ENCODE data around the gene FCHO1.
"Not testable (repeated sequence)": the region's sequence is repeated elsewhere in the genome, so short reads cannot be mapped to it uniquely, and the experiment has no call there.

FCHO1 gene

GRCh38 chr19:17764348-17764747 lies 13.1 kb downstream of the FCHO1 start:
- no peak for DNase-seq

DNA sequence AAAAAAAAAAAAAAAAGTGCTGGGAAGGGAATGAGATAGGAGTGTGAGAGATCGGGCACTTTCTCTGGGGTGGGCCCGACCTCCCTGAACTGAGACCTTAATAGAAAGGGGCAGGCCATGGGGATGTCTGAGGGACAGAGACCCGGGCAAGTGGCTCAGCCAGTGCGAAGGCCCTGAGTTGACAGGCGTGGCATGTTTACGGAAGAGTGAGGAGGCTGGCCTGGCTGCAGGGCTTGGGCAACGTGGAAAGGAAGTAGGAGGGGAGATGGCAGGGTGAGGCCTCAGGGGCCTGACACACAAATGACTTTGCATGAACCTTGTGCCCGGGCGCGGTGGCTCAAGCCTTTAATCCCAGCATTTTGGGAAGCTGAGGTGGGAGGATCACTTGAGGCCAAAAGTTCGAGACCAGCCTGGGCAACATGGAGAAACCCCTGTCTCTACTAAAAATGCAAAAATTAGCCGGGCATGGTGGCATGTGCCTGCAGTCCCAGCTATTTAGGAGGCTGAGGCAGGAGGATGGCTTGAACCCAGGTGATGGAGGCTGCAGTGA lies 13.9 kb downstream of the FCHO1 start:
- DNase-seq, result peak; percentile 16 to 74

DNA sequence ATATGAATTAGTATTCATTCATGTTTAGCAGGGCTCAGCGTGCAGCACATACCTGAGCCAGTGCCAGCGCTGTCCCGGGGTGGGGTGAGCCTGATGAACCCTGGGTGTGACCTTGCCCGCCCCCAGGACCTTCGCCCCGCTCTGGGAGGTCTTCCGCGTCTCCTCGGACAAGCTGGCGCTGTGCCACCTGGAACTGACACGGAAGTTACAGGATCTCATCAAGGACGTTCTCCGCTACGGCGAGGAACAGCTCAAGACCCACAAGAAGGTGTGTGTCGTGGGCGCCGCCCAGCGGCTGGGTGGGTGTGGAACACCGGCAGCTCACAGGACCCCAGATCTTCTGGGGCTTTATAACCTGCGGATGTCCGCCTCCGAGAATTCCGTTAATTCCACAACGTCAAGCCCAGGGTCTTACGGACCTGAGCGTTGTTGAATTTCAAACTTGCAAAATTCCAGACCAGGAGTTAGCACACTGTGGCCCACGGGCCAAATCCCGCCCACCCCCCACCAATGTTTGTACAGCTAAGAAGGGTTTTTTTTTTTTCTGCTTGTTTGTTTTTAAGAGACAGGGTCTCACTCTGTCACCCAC lies 15.4 kb downstream of the FCHO1 start:
- DNase-seq, result peak; percentile 34 to 69

- DNase-seq, result no peak
These were observed 16.3 kb downstream of the FCHO1 start for GRCh38 chr19:17767559-17767958.

DNA sequence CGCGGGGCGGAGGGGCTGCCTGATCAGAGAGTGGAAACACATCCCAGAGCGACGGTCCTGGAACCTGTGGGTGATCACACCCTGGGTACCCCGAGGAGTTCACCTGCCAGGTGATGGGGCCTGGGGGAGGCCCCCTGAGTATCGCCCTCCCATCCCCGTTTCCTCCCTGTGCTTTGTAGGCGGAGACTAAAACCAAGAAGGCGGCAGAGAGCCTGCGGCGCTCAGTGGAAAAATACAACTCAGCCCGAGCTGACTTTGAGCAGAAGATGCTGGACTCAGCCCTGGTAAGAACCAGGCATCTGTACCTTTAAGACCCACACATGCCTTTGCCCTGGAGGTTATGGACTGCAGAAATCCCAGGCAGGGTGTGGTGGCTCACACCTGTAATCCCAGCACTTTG lies 19.3 kb downstream of the FCHO1 start:
- no peak for DNase-seq

DNA sequence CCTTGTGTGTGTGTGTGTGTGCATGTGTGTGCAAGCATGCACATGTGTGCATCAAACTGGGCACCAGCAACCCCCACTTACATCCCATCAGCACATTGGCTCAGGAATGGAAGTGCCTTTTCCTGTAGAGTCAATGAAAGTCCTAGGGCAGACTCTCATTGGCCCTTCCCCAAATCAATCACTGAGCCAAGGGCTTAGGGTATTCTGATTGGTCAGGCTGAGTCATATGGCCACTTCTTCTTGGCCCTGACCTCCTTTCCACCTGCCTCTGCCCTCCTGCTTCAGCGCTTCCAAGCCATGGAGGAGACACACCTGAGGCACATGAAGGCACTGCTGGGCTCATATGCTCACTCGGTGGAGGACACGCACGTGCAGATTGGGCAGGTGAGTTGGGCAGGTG lies 20.9 kb downstream of the FCHO1 start:
- DNase-seq, result no peak

GRCh38 chr19:17775245-17775927 lies 24.1 kb downstream of the FCHO1 start:
- DNase-seq, result peak; percentile 30 to 48

DNA sequence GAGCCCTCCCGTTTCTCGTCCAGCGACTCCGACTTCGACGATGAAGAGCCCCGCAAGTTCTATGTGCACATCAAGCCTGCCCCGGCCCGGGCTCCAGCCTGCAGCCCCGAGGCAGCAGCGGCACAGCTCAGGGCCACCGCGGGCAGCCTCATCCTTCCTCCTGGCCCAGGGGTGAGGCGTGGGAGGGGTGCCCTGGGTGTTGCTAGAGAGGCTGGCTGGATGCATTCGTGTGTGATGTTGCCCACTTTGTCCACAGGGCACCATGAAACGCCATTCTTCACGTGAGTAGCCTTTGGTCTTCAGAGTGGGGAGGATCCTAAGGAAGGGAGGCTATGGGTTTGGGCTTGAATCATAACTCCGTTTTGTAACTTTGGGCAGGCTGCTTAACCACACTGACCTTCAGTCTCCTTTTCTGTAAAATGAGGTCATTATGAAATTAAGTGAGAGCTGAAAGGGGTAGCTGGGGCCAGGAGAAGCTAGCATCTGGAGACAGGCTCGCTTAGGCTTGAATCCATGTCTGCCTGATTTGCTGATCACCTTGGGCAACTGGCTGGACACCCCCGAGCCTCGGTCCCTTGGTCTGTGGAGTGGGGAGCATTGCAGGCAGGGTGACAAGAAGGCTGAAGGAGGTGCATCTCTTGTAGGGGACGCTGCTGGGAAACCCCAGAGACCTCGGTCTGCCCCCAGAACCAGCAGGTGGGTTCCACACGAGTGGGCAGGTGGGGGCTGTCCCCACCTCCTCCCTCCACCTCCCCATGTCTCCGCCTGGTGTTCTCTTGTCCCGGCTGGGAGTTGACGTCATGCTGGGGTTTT lies 24.9 kb downstream of the FCHO1 start:
- peak in 1 of 2 donors; percentile 86 for DNase-seq

DNA sequence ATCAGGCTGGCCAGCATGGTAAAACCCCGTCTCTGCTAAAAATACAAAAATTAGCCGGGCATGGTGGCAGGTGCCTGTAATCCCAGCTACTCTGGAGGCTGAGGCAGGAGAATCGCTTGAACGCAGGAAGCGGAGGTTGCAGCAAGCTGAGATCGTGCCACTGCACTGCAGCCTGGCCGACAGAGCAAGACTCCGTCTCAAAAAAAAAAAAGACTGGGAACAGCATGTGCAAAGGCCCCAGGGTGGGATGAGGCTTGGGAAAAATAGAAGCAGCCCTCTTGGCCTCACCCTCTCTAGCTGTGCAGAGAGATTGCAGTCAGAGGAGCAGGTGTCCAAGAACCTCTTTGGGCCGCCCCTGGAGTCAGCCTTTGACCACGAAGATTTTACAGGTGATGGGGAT lies 26.6 kb downstream of the FCHO1 start:
- not testable (repeated sequence) for DNase-seq

DNA sequence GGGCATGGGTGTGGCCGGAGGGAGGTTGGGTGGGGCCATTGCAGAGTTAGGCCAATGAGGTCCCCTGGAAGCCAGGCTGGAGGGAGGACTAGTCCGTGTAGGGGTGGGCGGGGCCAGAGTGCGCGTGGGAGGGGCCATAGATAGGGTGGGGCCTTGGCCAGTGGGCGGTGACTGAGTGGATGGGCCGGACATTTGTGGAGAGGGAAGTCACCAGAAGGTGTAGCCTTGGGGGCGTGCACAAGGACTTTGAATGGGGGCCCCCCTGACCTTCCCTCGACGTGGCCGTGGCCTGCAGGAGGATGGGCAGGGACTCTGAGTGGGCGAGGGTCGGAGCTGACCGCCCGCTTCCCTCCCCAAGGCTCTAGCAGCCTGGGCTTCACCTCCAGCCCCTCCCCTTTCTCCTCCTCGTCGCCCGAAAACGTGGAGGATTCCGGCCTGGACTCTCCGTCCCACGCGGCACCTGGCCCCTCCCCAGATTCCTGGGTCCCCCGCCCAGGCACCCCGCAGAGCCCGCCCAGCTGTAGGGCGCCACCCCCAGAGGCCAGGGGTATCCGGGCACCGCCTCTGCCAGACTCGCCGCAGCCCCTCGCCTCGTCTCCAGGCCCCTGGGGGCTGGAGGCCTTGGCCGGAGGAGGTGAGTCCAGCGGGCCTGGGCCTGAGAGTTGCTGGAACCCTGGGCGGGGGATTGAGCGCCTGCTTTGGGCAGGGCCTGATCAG lies 27.1 kb downstream of the FCHO1 start:
- DNase-seq, result peak; percentile 48 to 71

- DNase-seq, result peak in 1 of 2 donors; percentile 53
These were observed 28.0 kb downstream of the FCHO1 start for GRCh38 chr19:17778968-17779929.

DNA sequence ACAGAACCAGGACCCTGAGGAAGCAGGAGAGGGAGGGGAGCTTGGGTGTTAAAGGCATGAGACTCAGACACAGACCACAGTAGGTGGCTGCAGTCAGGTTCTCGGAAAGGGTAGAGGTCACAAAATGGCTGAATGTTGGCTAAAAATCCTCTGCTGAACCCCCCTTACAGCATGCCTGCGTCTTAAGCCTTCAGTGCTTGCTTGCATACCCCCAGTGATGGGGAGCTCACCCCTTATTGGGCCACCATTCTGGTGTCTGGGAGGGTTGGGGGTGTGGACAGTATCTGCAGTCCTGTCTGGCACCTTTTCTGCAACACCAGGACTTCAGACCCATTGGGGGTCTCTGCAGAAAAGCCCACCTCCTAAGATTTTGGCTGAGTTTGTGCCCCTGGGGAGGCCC lies 29.5 kb downstream of the FCHO1 start:
- DNase-seq, result no peak

DNA sequence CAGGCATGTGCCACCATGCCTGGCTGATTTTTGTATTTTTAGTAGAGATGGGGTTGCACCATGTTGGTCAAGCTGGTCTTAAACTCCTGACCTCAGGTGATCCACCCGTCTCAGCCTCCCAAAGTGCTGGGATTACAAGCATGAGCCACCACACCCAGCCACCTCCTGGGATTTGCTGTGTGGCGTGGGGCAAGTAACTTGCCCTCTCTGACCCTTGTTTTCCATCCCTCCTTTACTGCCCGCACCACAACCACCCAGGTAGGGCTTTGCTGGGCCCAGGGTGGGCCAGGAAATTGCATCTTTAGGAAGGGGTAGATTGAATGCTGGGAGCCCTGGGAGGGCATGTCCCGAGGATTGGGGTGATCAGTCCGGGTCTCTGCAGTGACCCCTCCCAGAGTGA lies 32.4 kb downstream of the FCHO1 start:
- not testable (repeated sequence) for DNase-seq

DNA sequence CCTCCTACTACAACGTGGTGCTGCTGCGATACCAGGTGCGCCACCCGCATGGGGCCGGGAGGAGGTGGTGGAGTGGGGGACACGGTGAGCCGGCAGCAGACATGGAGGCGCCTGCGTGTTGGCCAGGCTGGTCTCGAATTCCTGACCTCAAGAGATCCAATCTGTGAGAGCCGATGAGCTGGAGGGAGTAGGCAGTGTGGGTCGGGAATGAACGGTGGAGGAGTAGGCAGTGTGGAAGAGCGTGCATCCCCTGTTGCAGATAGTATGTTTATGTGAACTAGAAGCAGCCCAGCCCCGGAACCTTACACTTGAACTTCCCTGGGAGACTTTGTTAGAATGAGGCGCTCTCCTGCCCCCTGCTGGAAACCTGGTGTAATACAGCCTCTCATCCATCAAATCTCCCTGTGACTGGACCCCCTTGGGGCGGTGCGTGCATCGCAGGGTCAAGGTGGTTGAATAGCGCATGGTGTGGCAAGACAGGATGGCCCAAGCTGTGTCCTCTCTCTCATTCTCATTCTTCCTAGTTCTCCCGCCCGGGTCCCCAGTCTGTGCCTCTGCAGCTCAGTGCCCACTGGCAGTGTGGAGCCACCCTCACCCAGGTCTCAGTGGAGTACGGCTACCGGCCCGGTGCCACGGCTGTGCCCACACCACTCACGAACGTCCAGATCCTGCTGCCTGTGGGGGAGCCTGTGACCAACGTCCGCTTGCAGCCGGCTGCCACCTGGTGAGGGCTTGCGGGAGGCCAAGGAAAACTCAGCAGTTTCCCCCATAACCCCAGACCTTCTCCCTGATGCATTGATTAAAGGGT lies 33.1 kb downstream of the FCHO1 start:
- peak; percentile 62 to 74 for DNase-seq

DNA sequence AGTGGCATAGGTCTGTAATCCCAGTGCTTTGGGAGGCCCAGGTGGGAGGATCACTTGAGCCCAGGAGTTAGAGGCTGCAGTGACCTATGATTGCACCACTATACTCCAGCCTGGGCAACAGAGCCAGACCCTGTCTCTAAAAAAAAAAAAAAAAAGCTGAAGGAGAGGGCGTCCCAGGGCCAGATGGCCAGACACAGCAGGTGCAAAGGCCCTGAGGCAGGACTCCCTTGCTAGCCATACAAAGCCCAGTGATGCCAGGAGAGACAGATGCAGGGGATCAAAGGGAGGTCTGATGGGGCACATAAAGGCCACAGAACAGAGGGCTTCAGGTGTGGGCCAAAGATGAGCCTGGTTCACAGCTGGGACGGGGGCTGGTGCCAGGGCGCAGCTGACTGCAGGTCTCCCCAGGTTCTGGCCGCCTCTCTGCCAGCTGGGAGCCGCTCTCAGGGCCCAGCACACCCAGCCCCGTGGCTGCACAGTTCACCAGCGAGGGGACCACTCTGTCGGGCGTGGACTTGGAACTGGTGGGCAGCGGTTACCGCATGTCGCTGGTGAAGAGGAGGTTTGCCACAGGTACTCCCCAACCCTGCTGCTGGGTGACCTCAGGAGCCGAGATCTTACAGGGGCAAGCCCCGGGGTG lies 36.1 kb downstream of the FCHO1 start:
- no peak for DNase-seq

DNA sequence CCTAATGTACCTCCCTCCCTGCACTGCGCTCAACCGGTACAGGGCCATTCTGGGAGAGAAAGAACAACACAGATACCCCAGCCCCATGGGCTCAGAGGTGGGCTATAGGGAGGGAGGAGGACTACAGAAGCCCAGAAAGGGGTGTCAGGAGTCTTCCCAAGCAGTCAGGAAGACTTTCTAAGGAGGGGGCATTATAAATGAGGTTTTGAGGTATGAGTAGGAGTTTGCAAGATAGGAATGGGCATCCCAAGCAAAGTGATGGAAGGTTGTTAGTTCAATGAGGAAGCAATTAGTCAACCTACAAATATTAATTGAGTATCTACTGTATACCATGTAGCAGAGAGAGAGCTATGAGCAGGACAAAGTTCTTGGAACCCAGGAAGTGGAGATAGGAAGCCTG lies 37.4 kb downstream of the FCHO1 start:
- no peak for DNase-seq

DNA sequence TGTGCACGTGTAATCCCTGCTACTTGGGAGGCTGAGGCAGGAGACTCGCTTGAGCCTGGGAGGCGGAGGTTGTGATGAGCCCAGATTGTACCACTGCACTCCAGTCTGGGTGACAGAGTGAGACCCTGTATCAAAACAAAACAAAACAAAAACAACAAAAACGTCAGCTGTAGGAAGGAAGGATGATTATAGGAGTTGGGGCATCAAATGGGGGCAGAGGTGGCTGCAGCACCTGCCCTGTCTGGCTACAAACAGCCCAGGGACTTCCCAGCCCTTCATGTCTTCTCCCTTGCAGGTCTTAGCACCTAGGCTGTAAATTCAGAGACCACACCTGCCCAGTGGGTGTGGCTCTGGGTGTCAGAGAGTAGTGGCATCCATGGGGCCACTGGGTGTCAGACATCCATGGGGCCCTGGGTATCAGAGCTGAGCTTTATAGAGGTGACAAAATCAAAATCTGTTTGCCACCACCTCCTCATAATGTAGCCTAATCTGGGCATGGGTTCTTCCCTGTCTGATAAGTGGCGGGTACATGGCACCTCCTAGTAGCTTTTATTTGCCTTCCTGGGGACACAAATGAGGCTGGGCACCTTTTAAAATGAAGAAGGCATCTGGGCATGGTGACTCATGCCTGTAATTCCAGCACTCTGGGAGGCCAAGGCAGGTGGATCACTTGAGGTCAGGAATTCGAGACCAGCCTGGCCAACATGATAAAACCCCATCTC lies 38.9 kb downstream of the FCHO1 start:
- DNase-seq, result peak in 1 of 2 donors; percentile 25

GRCh38 chr19:17794412-17794730 lies 43.1 kb downstream of the FCHO1 start:
- no peak for DNase-seq

GRCh38 chr19:17794731-17795494 lies 43.6 kb downstream of the FCHO1 start, which contains the start of gene B3GNT3:
Gene B3GNT3 (plus strand): TSS chr19:17795138. CDS start chr19:17807808, 12,670 bp downstream.
- no peak for DNase-seq
